KG1 (cell line): ENCODE measurements around the gene MGMT.

ENCODE experiments used
- DNase-seq: peaks from one replicate; lab custom pipeline; 2025; lab: John Stamatoyannopoulos, UW

The MGMT gene

GRCh38 chr10:129624526-129624925, 157.5 kb downstream of the MGMT start:
- no peak for DNase-seq

- no peak for DNase-seq
Observed at GRCh38 chr10:129626309-129626708, 159.3 kb downstream of the MGMT start.

DNA sequence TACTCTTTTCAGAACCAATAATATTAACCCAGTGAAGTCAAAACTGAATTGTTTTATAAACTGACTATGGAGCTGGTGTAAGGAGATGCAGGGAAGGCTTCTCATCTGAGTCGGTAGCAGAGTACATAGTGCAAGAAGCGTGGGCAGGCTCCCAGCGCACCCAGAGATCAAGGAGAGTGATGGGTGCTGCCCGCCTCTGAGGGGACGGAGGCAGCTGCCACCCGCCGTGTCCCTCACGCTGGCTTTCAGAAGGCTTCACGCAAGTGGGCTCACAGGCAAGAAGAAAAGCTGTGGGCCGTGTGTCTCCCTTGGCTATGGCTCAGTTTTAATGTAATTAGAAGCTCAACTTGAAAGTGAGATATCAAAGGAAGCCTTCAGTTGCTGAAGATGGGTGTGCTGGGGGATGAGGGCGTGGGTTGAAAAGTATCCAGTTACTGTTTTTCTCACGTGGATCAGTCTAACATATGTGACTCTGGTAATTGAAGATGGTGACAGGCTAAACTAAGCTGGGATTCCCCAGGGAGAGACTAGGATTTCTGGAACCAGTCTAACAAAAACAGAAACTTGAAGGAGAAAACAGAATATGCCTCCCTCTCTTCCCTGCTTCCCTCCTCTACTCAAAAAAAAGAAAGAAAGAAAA, 159.9 kb downstream of the MGMT start:
- no peak for DNase-seq

DNA sequence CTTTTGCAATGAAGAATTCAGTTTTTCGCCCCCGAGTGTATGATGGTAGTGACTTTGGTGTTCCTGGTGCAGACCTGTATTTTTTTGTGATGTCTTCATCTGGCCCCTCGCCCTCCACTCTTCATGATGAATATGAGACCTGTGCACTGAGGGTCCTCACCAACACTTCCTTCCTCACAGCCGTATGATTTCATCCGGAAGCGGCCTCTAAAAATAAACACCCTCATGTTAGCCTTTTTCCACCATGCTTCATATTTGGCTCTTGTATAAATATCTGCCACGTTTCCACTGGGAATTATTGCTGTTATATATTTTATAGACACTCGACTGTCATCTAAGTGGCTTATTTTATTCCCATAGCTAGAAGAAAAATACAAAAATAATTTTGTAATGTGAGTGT, 160.4 kb downstream of the MGMT start:
- no peak for DNase-seq

GRCh38 chr10:129628823-129629222, 161.8 kb downstream of the MGMT start:
- DNase-seq: no peak

- DNase-seq: no peak
Observed at GRCh38 chr10:129629911-129630310, 162.9 kb downstream of the MGMT start.

DNA sequence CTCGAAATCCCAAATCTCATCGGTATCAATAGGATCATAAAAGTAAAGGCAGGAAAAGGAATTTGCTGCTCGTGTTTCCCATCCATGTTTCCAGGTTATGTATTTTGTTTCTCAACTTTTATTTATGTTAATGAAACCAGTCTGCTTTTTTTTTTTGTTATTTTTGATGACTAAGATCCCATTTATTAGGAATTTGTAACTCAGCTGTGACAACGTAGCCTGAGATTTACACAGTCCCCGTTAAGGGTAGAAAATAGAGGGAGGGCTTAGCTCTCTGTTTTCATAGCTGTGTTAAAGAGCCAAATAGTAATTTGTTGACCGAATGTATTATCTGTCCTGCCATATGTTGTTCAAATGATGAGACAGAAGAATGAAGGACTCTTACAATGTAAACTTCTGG, 164.0 kb downstream of the MGMT start:
- DNase-seq: no peak

DNA sequence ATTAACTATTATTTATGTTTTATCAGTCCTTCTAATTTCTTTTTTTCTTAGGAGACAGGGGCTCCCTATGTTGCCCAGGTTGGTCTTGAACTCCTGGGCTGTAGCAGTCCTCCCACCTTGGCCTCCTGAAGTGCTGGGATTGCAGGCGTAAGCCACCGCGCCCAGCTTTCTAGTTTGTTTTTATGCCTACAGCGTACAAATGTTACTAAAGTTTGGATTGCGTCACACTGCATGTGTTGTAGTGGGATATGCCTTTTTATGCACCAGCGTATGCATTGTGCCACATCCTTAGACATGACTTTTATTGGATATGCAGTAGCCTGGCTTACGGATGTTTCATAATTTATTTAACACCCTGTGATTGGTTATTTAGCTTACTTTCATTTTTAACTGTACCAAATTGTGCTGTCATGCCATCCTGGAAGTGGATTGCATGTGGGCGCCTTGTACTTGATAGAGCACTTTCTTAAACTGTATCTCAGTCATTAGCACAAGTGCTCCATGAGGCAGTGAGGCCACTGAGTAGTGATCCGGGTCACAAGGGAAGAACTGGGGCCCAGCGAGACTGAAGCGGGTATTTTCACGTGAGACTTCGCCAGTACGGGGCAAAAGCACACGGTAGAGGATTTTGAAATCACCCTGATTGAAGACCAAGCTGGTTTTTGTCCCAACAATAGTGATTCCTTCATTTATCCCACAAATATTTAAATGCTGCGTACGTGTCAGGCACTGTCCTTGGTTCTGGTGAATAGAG, 165.0 kb downstream of the MGMT start:
- DNase-seq: no peak

- no peak for DNase-seq
Observed at GRCh38 chr10:129637010-129637409, 170.0 kb downstream of the MGMT start.

DNA sequence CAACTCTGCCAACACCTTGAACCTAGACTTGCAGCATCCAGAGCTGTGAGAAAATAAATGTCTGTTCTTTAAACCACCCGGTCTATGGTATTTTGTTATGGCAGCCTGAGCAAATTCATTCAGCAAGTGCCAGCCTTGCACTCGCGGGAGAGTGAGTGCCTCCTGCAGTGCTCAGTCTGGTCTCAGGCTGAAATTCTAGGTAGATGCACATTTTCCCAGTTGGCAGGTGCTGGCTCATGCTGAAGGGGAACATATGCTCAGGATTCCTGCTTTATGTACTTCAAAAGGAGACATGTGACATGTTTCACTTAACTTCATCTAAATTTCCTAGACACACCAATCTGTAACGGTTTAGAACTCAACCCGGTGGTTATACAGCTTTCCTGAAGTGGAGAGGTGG, 170.8 kb downstream of the MGMT start:
- DNase-seq: no peak

DNA sequence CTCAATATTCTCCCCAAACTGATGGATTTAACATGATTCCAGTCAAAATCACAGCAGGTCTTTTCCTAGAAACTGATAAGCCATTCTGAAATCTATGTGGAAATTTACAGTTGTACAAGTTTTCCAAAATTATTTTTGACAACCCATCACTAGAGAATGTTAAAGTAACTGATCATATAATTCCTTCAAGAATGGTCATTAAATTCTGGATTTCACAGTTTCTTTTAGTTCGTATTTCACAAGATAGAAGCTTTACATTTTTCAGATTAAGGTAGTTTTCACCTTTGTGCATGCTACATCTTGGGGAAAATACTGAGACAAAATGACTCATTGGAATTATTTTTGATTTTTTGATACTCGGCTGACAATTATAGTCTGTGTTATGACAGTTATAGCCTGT, 174.3 kb downstream of the MGMT start:
- no peak for DNase-seq

DNA sequence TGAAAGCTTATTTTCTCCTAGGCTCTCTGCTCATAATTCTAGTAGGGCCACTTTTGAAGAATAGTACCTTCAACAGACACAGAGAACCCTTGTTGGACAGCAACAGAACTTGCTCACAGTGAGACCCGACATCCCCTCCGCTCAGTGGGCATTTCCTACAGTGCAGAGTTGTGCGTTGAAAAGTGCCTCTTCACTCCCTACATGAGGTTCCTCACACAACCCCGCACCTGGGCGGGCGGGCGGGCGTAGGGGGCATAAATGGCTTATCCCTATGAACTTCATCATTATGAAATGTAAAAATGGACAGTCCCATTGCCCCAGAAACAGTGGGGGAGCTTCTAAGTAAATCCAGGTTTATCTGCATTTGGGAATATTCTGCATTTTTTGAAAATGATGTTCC, 174.9 kb downstream of the MGMT start:
- no peak for DNase-seq

DNA sequence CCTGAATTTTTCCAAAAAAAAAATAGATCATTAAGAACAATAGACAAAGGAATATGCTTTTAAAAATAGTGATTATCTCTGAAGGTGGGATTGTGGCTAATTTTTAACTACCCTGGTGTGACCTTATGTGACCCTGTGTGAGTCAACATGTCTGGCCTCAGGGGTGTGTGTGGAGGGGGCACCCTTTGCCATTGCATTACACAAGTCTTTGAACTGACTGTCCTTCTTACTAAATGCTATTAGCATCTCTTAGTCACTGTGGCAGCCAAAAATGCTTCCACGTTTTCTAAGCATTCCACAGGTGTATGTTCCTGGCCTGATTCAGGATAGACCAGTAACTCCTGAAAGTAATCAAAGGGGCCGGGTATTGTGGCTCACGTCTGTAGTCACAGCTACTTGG, 175.4 kb downstream of the MGMT start:
- no peak for DNase-seq

DNA sequence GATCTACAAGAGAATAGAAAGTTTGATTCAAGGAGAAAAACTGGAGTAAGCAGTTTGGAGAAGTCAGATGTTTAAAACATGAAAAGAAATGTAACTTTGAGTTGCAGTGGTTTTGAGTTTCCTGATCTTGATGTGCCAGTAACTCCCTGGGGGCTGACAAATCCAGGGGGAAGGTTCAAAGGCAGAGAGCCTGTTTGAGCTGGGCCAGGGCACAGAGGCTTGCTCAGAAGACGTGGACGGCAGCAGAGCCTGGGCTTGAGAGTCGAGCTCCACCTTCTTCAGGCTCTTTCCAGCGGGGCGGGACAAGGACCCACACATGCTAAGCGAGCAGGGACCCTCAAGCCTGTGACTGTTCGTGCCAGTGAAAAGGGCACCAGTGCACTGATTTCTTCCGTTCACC, 176.2 kb downstream of the MGMT start:
- DNase-seq: no peak

- no peak for DNase-seq
Observed at GRCh38 chr10:129645487-129645886, 178.4 kb downstream of the MGMT start.

DNA sequence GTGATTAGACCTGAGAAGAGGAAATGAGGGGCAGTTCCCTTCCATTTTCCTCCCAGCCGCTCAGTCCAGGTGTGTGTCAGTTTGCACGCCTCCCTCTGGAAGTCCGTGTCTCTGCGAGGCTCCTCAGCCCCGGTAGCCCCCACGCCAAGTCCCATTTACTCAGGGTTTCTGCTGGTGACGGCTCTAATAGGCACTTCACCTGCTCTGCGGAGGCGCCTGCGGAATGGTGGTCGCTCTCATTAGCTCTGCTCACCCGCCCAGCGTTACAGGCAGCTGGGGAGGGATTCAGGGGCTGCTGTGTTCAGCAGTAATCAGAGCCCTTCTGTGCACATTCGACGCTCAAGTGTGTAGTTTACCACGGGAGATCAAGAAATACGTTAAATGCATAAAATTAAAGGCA, 179.9 kb downstream of the MGMT start:
- no peak for DNase-seq

DNA sequence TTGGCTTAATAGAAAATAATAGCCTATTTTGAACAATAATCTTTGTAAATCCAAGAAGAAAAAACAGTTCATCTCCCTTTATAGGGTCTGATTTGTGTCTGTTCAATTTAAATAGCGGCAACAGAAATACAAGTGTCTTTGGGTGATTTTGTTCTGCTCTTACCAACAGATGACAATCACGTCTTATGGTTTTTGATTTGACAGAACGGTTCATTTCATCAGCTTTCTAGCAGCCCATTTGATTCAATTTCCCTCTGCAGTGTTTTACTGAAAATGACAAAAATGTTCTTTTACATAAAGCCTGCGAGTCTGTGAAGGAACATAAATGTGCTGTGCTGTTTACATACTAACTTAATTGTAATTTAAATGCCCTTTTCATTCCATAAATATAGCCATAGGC, 180.5 kb downstream of the MGMT start:
- DNase-seq: no peak

GRCh38 chr10:129648856-129649255, 181.8 kb downstream of the MGMT start:
- no peak for DNase-seq

GRCh38 chr10:129652021-129652420, 185.0 kb downstream of the MGMT start:
- no peak for DNase-seq

DNA sequence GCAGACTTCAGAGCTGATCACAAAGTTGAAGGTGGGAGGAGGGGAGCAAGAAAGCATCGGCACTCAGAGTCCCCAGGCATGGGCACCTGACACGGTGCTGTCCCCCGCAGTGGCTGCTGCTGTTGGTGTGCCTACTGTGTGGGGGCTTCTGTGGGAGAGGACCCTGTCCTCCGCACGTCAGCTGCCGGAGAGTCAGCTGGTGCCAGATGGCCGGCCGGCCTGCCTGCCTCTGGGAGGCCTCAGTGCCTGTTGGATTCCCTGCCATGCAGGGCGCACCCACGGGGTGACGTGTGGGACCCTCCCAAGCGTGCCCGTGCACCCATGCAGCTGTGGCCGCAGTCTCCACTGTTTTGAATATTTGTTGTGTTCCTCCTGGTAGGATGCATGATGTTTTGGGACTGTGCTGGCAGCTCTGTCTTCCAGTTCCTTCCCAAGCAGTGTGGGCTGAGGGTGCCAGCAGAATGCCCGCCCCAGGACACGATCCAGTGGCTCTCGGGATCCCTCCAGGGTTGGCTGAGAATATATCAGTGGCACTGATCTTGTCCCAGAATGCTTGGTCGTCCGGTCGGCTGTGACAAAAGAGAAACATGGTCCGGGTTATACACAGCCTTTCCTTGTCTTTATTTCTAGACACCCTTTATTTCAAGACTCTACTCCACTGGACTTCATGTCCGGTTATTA, 185.6 kb downstream of the MGMT start:
- no peak for DNase-seq

DNA sequence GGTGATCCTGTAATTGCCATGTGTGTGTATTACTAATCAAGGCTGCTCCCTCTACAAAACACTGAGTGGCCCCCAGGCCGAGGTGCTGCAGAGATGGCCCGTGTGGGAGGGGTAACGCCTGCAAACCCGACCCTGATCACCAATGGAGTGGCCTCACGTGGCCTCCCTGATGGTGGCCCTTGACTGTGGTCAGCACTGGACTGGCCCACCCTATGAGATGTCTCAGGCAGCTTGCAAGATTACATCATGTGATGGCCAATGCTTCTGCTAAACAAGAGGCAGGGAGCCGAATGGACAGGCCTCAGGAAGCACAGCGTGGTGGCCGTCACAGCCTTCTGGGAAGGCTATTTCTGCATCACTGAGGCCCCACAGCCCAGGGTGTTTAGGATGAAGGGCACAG, 186.4 kb downstream of the MGMT start:
- DNase-seq: no peak

GRCh38 chr10:129653861-129654260, 186.8 kb downstream of the MGMT start:
- no peak for DNase-seq

GRCh38 chr10:129654461-129654860, 187.4 kb downstream of the MGMT start:
- no peak for DNase-seq
